Measurements from ENCODE around the gene LRRC8B. TPM values are rescaled to one million over a fixed set of nuclear protein-coding genes. Genes with fewer than 3 reads are reported as not detected.

Gene LRRC8B
- total RNA-seq, 1 donor from 2014 or later, result 6.4 TPM

GRCh38 chr1:89528382-89528780 is 3.8 kb downstream of the LRRC8B start:
- Histone ChIP-seq H2AFZ (ENCODE audit: low read depth, low read length) (no peak overlapping the region), H3K9me3 (ENCODE audit: insufficient read depth, low read depth, low read length) (no peaks in the 10 kb centered on the region), H3K4me2 (ENCODE audit: low read length) (no peak overlapping the region), H3K36me3 (ENCODE audit: insufficient read depth, low read length) (no peaks in the 10 kb centered on the region), H3K4me3 (ENCODE audit: insufficient read depth, low read depth, low read length) (no peak overlapping the region), H3K79me2 (ENCODE audit: insufficient read depth, low read length) (no peaks in the 10 kb centered on the region), H3K27me3 (ENCODE audit: insufficient read depth, low read length) (no peaks in the 10 kb centered on the region), H4K20me1 (ENCODE audit: insufficient read depth, low read length) (no peaks in the 10 kb centered on the region), H3K27ac (ENCODE audit: low read depth, low read length) (no peak overlapping the region), H3K4me1 (ENCODE audit: insufficient read depth, low read length) (peaks cover 14% of the 10 kb centered on the region), H3K9ac (ENCODE audit: low read length) (no peak overlapping the region)
- Mint-ChIP-seq H3K4me3 (ENCODE audit: unreplicated experiment) (no peak overlapping the region), H3K36me3 (ENCODE audit: low read depth, unreplicated experiment) (no peaks in the 10 kb centered on the region), H3K4me1 (ENCODE audit: low read depth, unreplicated experiment) (peaks cover 4% of the 10 kb centered on the region), H3K27me3 (ENCODE audit: low read depth, unreplicated experiment) (no peaks in the 10 kb centered on the region), H3K9me3 (ENCODE audit: unreplicated experiment) (no peaks in the 10 kb centered on the region), H3K27ac (ENCODE audit: unreplicated experiment) (no peak overlapping the region)
- TF ChIP-seq EZH2 (IDR thresholded peaks at IDR 0.05; ENCODE audit: insufficient read depth, low read length) (no peak), CTCF (IDR thresholded peaks at IDR 0.05; ENCODE audit: insufficient read depth, low read depth, low read length) (no peak)
- DNase-seq (ENCODE audit: low read depth) (no peak), FAIRE-seq (no peak)

GRCh38 chr1:89529196-89529595 is 4.6 kb downstream of the LRRC8B start:
- no peak overlapping the region for H2AFZ ChIP-seq (ENCODE audit: low read depth, low read length)
- no peak overlapping the region for H3K4me3 ChIP-seq (ENCODE audit: insufficient read depth, low read depth, low read length)
- no peaks in the 10 kb centered on the region for H4K20me1 ChIP-seq (ENCODE audit: insufficient read depth, low read length)
- no peak overlapping the region for H3K27ac ChIP-seq (ENCODE audit: low read depth, low read length)
- no peaks in the 10 kb centered on the region for H3K79me2 ChIP-seq (ENCODE audit: insufficient read depth, low read length)
- no peak for DNase-seq (ENCODE audit: low read depth)
- peaks cover 10% of the 10 kb centered on the region for H3K4me1 ChIP-seq (ENCODE audit: insufficient read depth, low read length)
- H3K9ac ChIP-seq (ENCODE audit: low read length), result no peak overlapping the region
- H3K27me3 Mint-ChIP-seq (ENCODE audit: low read depth, unreplicated experiment), result no peaks in the 10 kb centered on the region
- H3K9me3 ChIP-seq (ENCODE audit: insufficient read depth, low read depth, low read length), result no peaks in the 10 kb centered on the region
- H3K9me3 Mint-ChIP-seq (ENCODE audit: unreplicated experiment), result no peaks in the 10 kb centered on the region
- H3K36me3 ChIP-seq (ENCODE audit: insufficient read depth, low read length), result no peaks in the 10 kb centered on the region
- H3K27ac Mint-ChIP-seq (ENCODE audit: unreplicated experiment), result no peak overlapping the region
- H3K4me1 Mint-ChIP-seq (ENCODE audit: low read depth, unreplicated experiment), result peaks cover 2% of the 10 kb centered on the region
- H3K27me3 ChIP-seq (ENCODE audit: insufficient read depth, low read length), result no peaks in the 10 kb centered on the region
- no peak overlapping the region for H3K4me2 ChIP-seq (ENCODE audit: low read length)
- no peak for FAIRE-seq
- TF ChIP-seq CTCF (IDR thresholded peaks at IDR 0.05; ENCODE audit: insufficient read depth, low read depth, low read length) (no peak), EZH2 (IDR thresholded peaks at IDR 0.05; ENCODE audit: insufficient read depth, low read length) (no peak)
- no peak overlapping the region for H3K4me3 Mint-ChIP-seq (ENCODE audit: unreplicated experiment)
- no peaks in the 10 kb centered on the region for H3K36me3 Mint-ChIP-seq (ENCODE audit: low read depth, unreplicated experiment)

GRCh38 chr1:89530444-89531089 is 5.9 kb downstream of the LRRC8B start:
- FAIRE-seq (no peak), DNase-seq (ENCODE audit: low read depth) (no peak)
- no peak overlapping the region for H2AFZ ChIP-seq (ENCODE audit: low read depth, low read length)
- Mint-ChIP-seq H3K36me3 (ENCODE audit: low read depth, unreplicated experiment) (no peaks in the 10 kb centered on the region), H3K4me1 (ENCODE audit: low read depth, unreplicated experiment) (no peaks in the 10 kb centered on the region), H3K4me3 (ENCODE audit: unreplicated experiment) (no peak overlapping the region), H3K27me3 (ENCODE audit: low read depth, unreplicated experiment) (no peaks in the 10 kb centered on the region), H3K9me3 (ENCODE audit: unreplicated experiment) (no peaks in the 10 kb centered on the region), H3K27ac (ENCODE audit: unreplicated experiment) (no peak overlapping the region)
- no peak for TF ChIP-seq CTCF (IDR thresholded peaks at IDR 0.05; ENCODE audit: insufficient read depth, low read depth, low read length)
- TF ChIP-seq EZH2 (IDR thresholded peaks at IDR 0.05; ENCODE audit: insufficient read depth, low read length), result no peak
- no peaks in the 10 kb centered on the region for H3K79me2 ChIP-seq (ENCODE audit: insufficient read depth, low read length)
- no peak overlapping the region for H3K27ac ChIP-seq (ENCODE audit: low read depth, low read length)
- no peaks in the 10 kb centered on the region for H3K27me3 ChIP-seq (ENCODE audit: insufficient read depth, low read length)
- H3K9me3 ChIP-seq (ENCODE audit: insufficient read depth, low read depth, low read length), result no peaks in the 10 kb centered on the region
- no peaks in the 10 kb centered on the region for H4K20me1 ChIP-seq (ENCODE audit: insufficient read depth, low read length)
- no peak overlapping the region for H3K4me2 ChIP-seq (ENCODE audit: low read length)
- no peak overlapping the region for H3K4me3 ChIP-seq (ENCODE audit: insufficient read depth, low read depth, low read length)
- H3K4me1 ChIP-seq (ENCODE audit: insufficient read depth, low read length), result peaks cover under 1% of the 10 kb centered on the region
- H3K9ac ChIP-seq (ENCODE audit: low read length), result no peak overlapping the region
- no peaks in the 10 kb centered on the region for H3K36me3 ChIP-seq (ENCODE audit: insufficient read depth, low read length)

All from astrocyte (in vitro differentiated cells and primary cell).